Panc1 (cell line): ENCODE data around the gene ZNF629. TPM values are rescaled to one million over a fixed set of nuclear protein-coding genes. Genes with fewer than 3 reads are reported as not detected.

Experiments used
- ATAC-seq: fragments of 200-7000 bp; cut with Tn5 transposase; 2 replicates; pipeline ENCODE4 v1.9.1; 2020; ENCODE audit warnings: mild to moderate bottlenecking, moderate library complexity
- BruUV-seq: library from RNA; stranded (reverse); fragments of 400-500 nt; replicated peaks from 2 replicates; lab custom pipeline; 2021; lab: Mats Ljungman, UMichigan
- CTCF ChIA-PET: fragments of 300-600 bp; sonication (Branson Sonifier 250); formaldehyde crosslinking; loops from one replicate; lab custom pipeline; 2022; ENCODE audit warnings: antibody characterized with exemption; lab: Charles Lee
- POLR2A ChIA-PET: fragments of 300-600 bp; sonication (Branson Sonifier 250); formaldehyde crosslinking; loops from one replicate; lab custom pipeline; 2022; ENCODE audit warnings: antibody characterized with exemption; lab: Charles Lee
- DNase-seq: peaks from one replicate; pipeline ENCODE4 v3.0.0-alpha.2; 2010; ENCODE audit warnings: low read depth, low spot score
- H3K27ac ChIP-seq: 2 replicates; pipeline ENCODE4 v1.5.1; 2011; ENCODE audit warnings: mild to moderate bottlenecking, low read length, inconsistent platforms
- H3K27me3 ChIP-seq: fragments of 200-500 bp; sonication (Bioruptor generic); 2 replicates; pipeline ENCODE4 v1.6.0; 2014; ENCODE audit warnings: low read length, inconsistent platforms; ENCODE audit not compliant: control insufficient read depth, insufficient read depth
- H3K36me3 ChIP-seq: fragments of 200-500 bp; sonication (Bioruptor generic); 2 replicates; pipeline ENCODE4 v1.5.1; 2014; ENCODE audit warnings: inconsistent platforms, mild to moderate bottlenecking, low read length, moderate library complexity; ENCODE audit not compliant: control insufficient read depth, insufficient read depth
- H3K4me1 ChIP-seq: 2 replicates; pipeline ENCODE4 v1.5.1; 2011; ENCODE audit warnings: inconsistent platforms, mild to moderate bottlenecking, low read length, moderate library complexity; ENCODE audit not compliant: control insufficient read depth, insufficient read depth
- H3K4me3 ChIP-seq, 2 experiments: 2 replicates each; pipeline ENCODE4 v1.5.1; 2011 to 2012; ENCODE audit warnings: low read depth in 2 of 2, low read length in 2 of 2, mild to moderate bottlenecking in 2 of 2, inconsistent platforms in 1 of 2, moderate library complexity in 1 of 2
- H3K9me3 ChIP-seq: fragments of 200-500 bp; sonication (Bioruptor generic); 2 replicates; pipeline ENCODE4 v1.5.1; 2014; ENCODE audit warnings: low read depth, mild to moderate bottlenecking, inconsistent platforms, low read length, moderate library complexity; ENCODE audit not compliant: control insufficient read depth, insufficient read depth
- POLR2AphosphoS5 ChIP-seq: IDR thresholded peaks from 2 replicates; pipeline ENCODE4 v1.6.1; 2012; ENCODE audit warnings: mild to moderate bottlenecking, low read depth, low read length, moderate library complexity
- REST ChIP-seq, 2 experiments: IDR thresholded peaks; 2 replicates each; pipeline ENCODE4 v1.6.1; 2011 to 2012; ENCODE audit warnings: low read depth in 2 of 2, control low read depth in 1 of 2, low read length in 1 of 2, mild to moderate bottlenecking in 1 of 2, moderate library complexity in 1 of 2; ENCODE audit not compliant: insufficient read depth in 1 of 2
- SIN3A ChIP-seq: IDR thresholded peaks from 2 replicates; pipeline ENCODE4 v1.6.1; 2012; ENCODE audit warnings: low read depth, mild to moderate bottlenecking, low read length, moderate library complexity, borderline replicate concordance; ENCODE audit not compliant: insufficient read depth
- TCF7L2 ChIP-seq: IDR thresholded peaks from 2 replicates; pipeline ENCODE4 v1.6.1; 2011; ENCODE audit warnings: mild to moderate bottlenecking, low read depth, low read length, inconsistent platforms
- in situ Hi-C: cut with HindIII; loops from 2 replicates; pipeline ENCODE4 v1.10.0; 2016; ENCODE audit warnings: low sequenced_read_pairs, low pct_unique_long_range_greater_than_20kb
- intact Hi-C: fragments of 100-400 bp; cut with micrococcal nuclease; formaldehyde crosslinking; loops from one replicate; pipeline ENCODE4 v1.10.0; 2022; ENCODE audit not compliant: unreplicated experiment
- total RNA-seq: library from RNA; stranded (reverse); gene quantifications from one replicate; pipeline ENCODE4 v1.2.1, GENCODE V29; 2021; ENCODE audit not compliant: unreplicated experiment
- TF ChIP-seq, protein P1 (sequence below): fragments of 450-650 bp; IDR thresholded peaks from 2 replicates; pipeline ENCODE4 v1.5.1; 2017; ENCODE audit warnings: mild to moderate bottlenecking

Gene ZNF629
- total RNA-seq, 1 experiment from 2014 or later, result 19.2 TPM

DNA sequence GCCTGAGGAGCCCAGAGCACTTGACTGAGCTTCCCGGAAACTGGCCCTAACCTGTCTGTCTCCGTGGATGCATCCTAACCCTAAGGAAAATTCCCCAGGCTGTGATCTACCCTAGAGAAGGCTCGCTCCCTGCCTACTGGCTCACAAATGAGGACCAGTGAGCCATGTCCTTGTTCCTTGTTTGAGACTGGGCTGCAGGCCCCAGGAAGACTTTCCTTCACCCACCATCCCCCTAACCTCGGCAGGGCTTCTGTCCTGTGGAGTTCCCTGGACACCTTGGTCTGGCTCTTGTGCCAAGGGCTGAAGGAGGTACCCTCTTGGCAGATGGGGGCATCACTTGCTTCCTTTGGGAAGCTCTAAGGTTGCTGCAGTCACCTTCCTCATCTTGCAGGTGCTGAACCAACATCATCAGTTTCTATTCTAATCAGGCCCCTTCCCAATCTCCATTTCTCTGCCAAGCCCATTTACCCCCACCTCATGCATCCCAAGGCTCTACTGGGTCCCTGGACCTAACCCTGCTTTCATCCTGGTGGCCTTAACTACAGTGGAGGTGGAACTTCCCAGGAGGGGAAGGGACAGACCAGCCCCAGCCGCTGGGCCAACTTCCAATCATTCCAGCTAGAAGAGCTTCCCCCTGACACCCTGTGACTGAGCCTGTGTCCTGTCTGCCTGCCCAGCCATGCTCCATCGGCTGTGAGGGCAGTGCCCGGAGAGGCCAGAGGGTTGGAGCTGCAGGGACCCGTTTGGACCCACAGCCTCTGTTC, 12.5 kb downstream of the ZNF629 start:
- H3K4me3 ChIP-seq, result peak overlapping the region; percentile 68 to 94
- POLR2A ChIA-PET, result interaction anchor here (0.6 to 0.7 kb wide), 2 partner anchors 9 to 430 kb away, joined by 3 to 13 read pairs; no protein-coding TSS in a partner anchor

DNA sequence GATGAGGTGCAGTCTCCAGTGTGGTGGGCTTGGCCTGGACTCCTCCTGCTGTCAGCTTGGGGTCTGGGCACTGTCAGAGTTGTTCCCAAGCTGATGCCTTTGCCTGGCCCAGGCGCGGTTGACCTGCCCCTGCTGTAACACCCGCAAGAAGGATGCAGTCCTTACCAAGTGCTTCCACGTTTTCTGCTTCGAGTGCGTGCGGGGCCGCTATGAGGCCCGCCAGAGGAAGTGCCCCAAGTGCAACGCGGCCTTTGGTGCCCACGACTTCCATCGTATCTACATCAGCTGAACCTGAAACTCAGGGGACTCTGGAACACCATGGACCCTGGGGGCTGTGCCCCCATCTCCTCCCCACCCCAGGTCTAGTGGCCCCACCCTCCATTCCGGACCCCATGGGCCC, 13.2 kb downstream of the ZNF629 start:
- POLR2A ChIA-PET, result interaction anchor here (0.7 kb wide), 1 partner anchor 429 kb away, joined by 13 read pairs; no protein-coding TSS in a partner anchor
- Histone ChIP-seq H3K9me3 (no peaks in the 10 kb centered on the region), H3K4me1 (peaks cover 17% of the 10 kb centered on the region), H3K4me3 (no peak overlapping the region), H3K27ac (no peak overlapping the region), H3K36me3 (0 out of 2 replicates have a peak, but pooled peaks cover under 1% of the 10 kb centered on the region), H3K27me3 (no peaks in the 10 kb centered on the region)
- intact Hi-C loops (no loop called here), in situ Hi-C loops (no loop called here)
- BruUV-seq, result no TSS peak
- CTCF ChIA-PET, result no interaction called here
- TF ChIP-seq SIN3A (no peak), POLR2AphosphoS5 (no peak), REST (IDR thresholded peaks at IDR 0.05; ENCODE audit: insufficient read depth in 1 of 2, low read depth in 2 of 2, low read length in 1 of 2) (no peak), TCF7L2 (no peak)
- TF ChIP-seq, protein P1, sequence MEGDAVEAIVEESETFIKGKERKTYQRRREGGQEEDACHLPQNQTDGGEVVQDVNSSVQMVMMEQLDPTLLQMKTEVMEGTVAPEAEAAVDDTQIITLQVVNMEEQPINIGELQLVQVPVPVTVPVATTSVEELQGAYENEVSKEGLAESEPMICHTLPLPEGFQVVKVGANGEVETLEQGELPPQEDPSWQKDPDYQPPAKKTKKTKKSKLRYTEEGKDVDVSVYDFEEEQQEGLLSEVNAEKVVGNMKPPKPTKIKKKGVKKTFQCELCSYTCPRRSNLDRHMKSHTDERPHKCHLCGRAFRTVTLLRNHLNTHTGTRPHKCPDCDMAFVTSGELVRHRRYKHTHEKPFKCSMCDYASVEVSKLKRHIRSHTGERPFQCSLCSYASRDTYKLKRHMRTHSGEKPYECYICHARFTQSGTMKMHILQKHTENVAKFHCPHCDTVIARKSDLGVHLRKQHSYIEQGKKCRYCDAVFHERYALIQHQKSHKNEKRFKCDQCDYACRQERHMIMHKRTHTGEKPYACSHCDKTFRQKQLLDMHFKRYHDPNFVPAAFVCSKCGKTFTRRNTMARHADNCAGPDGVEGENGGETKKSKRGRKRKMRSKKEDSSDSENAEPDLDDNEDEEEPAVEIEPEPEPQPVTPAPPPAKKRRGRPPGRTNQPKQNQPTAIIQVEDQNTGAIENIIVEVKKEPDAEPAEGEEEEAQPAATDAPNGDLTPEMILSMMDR, result no peak
- DNase-seq (no peak), ATAC-seq (no peak)

More for the DNA sequence above, 12.5 kb downstream of the ZNF629 start:
- Histone ChIP-seq H3K4me1 (peaks cover 17% of the 10 kb centered on the region), H3K36me3 (no peaks in the 10 kb centered on the region), H3K27me3 (no peaks in the 10 kb centered on the region), H3K27ac (peak overlapping the region; percentile 98), H3K9me3 (no peaks in the 10 kb centered on the region)
- intact Hi-C loops, result no loop called here
- TSS peak; percentile 55 for BruUV-seq
- DNase-seq (no peak), ATAC-seq (peak; percentile 45)
- TF ChIP-seq POLR2AphosphoS5, result no peak
- no peak for TF ChIP-seq REST (IDR thresholded peaks at IDR 0.05; ENCODE audit: insufficient read depth in 1 of 2, low read depth in 2 of 2, low read length in 1 of 2)
- no peak for TF ChIP-seq SIN3A
- no peak for TF ChIP-seq TCF7L2
- TF ChIP-seq, protein P1, result no peak
- CTCF ChIA-PET, result no interaction called here
- in situ Hi-C loops, result no loop called here
